ENCODE results near the gene DSG2. TPM values are rescaled to one million over a fixed set of nuclear protein-coding genes. Genes with fewer than 3 reads are reported as not detected.

The DSG2 gene
- total RNA-seq, 1 experiment from 2014 or later: 12.1 TPM

DNA sequence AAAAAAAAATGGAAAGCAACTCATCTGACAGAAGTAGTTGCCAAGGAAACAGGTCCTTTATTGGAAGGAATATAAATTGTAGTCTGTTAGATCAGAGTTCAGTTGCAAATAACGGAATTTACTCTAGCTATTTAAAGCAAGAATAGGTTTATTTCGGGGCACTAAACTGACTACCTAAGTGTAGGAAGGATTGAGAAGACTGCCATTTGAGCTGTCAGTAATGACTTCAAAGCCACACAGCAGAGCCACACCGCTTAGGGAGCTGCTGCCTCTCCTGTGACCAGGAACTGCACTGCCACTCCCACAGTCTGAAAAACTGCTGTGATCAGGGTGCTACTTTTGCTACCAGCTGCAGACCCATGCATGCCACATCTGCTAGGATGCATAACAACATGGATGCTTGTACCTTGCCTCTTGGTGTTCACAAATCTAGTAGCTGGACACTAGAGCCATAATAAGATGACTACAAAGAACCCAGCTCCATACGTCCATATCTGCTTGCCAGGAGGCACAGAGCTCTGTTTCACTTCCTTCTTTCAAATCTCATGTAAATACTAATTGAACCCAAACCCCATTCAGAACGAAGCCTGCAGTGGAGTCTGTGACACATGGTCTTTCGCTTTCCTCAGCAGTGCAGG, 2.2 kb downstream of the DSG2 start:
- TF ChIP-seq SIN3A (IDR thresholded peaks at IDR 0.05; ENCODE audit: borderline replicate concordance, insufficient read depth, low read depth, low read length) (no peak), POLR2AphosphoS5 (IDR thresholded peaks at IDR 0.05; ENCODE audit: low read depth, low read length) (no peak), TCF7L2 (IDR thresholded peaks at IDR 0.05; ENCODE audit: low read depth, low read length) (no peak)
- TF ChIP-seq, protein P1, sequence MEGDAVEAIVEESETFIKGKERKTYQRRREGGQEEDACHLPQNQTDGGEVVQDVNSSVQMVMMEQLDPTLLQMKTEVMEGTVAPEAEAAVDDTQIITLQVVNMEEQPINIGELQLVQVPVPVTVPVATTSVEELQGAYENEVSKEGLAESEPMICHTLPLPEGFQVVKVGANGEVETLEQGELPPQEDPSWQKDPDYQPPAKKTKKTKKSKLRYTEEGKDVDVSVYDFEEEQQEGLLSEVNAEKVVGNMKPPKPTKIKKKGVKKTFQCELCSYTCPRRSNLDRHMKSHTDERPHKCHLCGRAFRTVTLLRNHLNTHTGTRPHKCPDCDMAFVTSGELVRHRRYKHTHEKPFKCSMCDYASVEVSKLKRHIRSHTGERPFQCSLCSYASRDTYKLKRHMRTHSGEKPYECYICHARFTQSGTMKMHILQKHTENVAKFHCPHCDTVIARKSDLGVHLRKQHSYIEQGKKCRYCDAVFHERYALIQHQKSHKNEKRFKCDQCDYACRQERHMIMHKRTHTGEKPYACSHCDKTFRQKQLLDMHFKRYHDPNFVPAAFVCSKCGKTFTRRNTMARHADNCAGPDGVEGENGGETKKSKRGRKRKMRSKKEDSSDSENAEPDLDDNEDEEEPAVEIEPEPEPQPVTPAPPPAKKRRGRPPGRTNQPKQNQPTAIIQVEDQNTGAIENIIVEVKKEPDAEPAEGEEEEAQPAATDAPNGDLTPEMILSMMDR (IDR thresholded peaks at IDR 0.05): no peak
- TF ChIP-seq, protein P2, sequence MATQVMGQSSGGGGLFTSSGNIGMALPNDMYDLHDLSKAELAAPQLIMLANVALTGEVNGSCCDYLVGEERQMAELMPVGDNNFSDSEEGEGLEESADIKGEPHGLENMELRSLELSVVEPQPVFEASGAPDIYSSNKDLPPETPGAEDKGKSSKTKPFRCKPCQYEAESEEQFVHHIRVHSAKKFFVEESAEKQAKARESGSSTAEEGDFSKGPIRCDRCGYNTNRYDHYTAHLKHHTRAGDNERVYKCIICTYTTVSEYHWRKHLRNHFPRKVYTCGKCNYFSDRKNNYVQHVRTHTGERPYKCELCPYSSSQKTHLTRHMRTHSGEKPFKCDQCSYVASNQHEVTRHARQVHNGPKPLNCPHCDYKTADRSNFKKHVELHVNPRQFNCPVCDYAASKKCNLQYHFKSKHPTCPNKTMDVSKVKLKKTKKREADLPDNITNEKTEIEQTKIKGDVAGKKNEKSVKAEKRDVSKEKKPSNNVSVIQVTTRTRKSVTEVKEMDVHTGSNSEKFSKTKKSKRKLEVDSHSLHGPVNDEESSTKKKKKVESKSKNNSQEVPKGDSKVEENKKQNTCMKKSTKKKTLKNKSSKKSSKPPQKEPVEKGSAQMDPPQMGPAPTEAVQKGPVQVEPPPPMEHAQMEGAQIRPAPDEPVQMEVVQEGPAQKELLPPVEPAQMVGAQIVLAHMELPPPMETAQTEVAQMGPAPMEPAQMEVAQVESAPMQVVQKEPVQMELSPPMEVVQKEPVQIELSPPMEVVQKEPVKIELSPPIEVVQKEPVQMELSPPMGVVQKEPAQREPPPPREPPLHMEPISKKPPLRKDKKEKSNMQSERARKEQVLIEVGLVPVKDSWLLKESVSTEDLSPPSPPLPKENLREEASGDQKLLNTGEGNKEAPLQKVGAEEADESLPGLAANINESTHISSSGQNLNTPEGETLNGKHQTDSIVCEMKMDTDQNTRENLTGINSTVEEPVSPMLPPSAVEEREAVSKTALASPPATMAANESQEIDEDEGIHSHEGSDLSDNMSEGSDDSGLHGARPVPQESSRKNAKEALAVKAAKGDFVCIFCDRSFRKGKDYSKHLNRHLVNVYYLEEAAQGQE (IDR thresholded peaks at IDR 0.05; ENCODE audit: insufficient read depth in 1 of 2, low read depth in 2 of 2, low read length in 1 of 2): no peak
- BruUV-seq (replicated peaks): no TSS peak
- no peak for DNase-seq (ENCODE audit: low read depth, low spot score)
- in situ Hi-C loops (cut with HindIII; ENCODE audit: low pct_unique_long_range_greater_than_20kb, low sequenced_read_pairs) (no loop called here), intact Hi-C loops (cut with micrococcal nuclease; ENCODE audit: unreplicated experiment) (loop anchor here (10.0 kb wide), 1 partner anchor 75 kb away; no protein-coding TSS in a partner anchor)
- Histone ChIP-seq H3K27me3 (ENCODE audit: control insufficient read depth, insufficient read depth, low read length) (no peaks in the 10 kb centered on the region; the same call in 1 of the 2 replicates), H3K27ac (ENCODE audit: low read length) (no peak overlapping the region), H3K4me1 (ENCODE audit: control insufficient read depth, insufficient read depth, low read length) (peaks cover 6% of the 10 kb centered on the region), H3K9me3 (ENCODE audit: control insufficient read depth, insufficient read depth, low read depth, low read length) (no peaks in the 10 kb centered on the region), H3K36me3 (ENCODE audit: control insufficient read depth, insufficient read depth, low read length) (peaks cover 4% of the 10 kb centered on the region; the same call in 1 of the 2 replicates), H3K4me3 (ENCODE audit: low read depth in 2 of 2, low read length in 2 of 2) (no peak overlapping the region)
- POLR2A ChIA-PET: no interaction called here
- no peak for ATAC-seq
- CTCF ChIA-PET: no interaction called here

DNA sequence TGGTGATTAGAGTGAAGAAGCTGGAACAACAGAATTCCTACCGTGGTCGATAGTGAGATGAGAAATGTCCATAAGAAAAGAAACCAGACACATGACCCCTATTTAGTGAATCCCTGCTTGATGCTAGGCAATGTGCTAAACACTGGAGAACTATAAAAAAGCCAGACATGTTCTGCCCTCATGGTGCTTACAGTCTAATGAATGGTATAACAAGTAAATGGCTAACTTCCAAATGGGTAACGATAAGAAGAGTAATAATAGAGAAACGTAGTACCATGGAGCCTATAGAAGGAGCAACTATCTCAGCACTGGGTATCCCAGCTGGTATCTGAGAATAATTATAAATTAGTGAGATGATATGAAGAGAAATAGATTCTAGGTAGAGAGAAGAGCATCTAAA, 5.0 kb downstream of the DSG2 start:
- Histone ChIP-seq H3K36me3 (ENCODE audit: control insufficient read depth, insufficient read depth, low read length) (peaks cover 4% of the 10 kb centered on the region; the same call in 1 of the 2 replicates), H3K27me3 (ENCODE audit: control insufficient read depth, insufficient read depth, low read length) (no peaks in the 10 kb centered on the region), H3K4me3 (ENCODE audit: low read depth in 2 of 2, low read length in 2 of 2) (no peak overlapping the region), H3K9me3 (ENCODE audit: control insufficient read depth, insufficient read depth, low read depth, low read length) (no peaks in the 10 kb centered on the region), H3K27ac (ENCODE audit: low read length) (no peak overlapping the region), H3K4me1 (ENCODE audit: control insufficient read depth, insufficient read depth, low read length) (peaks cover 6% of the 10 kb centered on the region)
- TF ChIP-seq SIN3A (IDR thresholded peaks at IDR 0.05; ENCODE audit: borderline replicate concordance, insufficient read depth, low read depth, low read length): no peak
- TF ChIP-seq, protein P2 (IDR thresholded peaks at IDR 0.05; ENCODE audit: insufficient read depth in 1 of 2, low read depth in 2 of 2, low read length in 1 of 2): no peak
- ATAC-seq: no peak
- in situ Hi-C loops (cut with HindIII; ENCODE audit: low pct_unique_long_range_greater_than_20kb, low sequenced_read_pairs) (no loop called here), intact Hi-C loops (cut with micrococcal nuclease; ENCODE audit: unreplicated experiment) (loop anchor here (10.0 kb wide), 1 partner anchor 78 kb away; no protein-coding TSS in a partner anchor)
- BruUV-seq (replicated peaks): no TSS peak
- DNase-seq (ENCODE audit: low read depth, low spot score): no peak
- CTCF ChIA-PET: interaction anchor here (0.6 kb wide), 1 partner anchor 78 kb away, joined by 11 read pairs; no protein-coding TSS in a partner anchor
- POLR2A ChIA-PET: no interaction called here

All from Panc1 (cell line).